Nephron (organoid): ENCODE measurements around the gene SCP2.

Experiments
- H3K27ac Mint-ChIP-seq, 3 experiments: 2 replicates each; pipeline ENCODE4 v1.8.0; 2020; ENCODE audit warnings: mixed read lengths in 3 of 3, mild to moderate bottlenecking in 2 of 3, moderate library complexity in 1 of 3
- H3K27me3 Mint-ChIP-seq: 2 replicates; pipeline ENCODE4 v1.8.0; 2021; ENCODE audit warnings: low read depth, mild to moderate bottlenecking, moderate library complexity, mixed read lengths
- H3K36me3 Mint-ChIP-seq: 2 replicates; pipeline ENCODE4 v1.8.0; 2020; ENCODE audit warnings: low read depth, mixed read lengths
- H3K4me1 Mint-ChIP-seq: 2 replicates; pipeline ENCODE4 v1.8.0; 2020; ENCODE audit warnings: mixed read lengths
- H3K4me3 Mint-ChIP-seq, 3 experiments: 2 replicates each; pipeline ENCODE4 v1.8.0; 2020; ENCODE audit warnings: mild to moderate bottlenecking in 3 of 3, mixed read lengths in 3 of 3, moderate library complexity in 2 of 3
- H3K9me3 Mint-ChIP-seq: 2 replicates; pipeline ENCODE4 v1.8.0; 2020; ENCODE audit warnings: mixed read lengths
- TF ChIP-seq, protein P1 (sequence below), 3 experiments: fragments of 200-600 bp; sonication (generic); IDR thresholded peaks; one replicate each; pipeline ENCODE4 v1.5.0; 2021; ENCODE audit warnings: antibody characterized with exemption in 3 of 3; ENCODE audit not compliant: unreplicated experiment in 3 of 3

The SCP2 gene

GRCh38 chr1:53081384-53082066 is 154.4 kb downstream of the SCP2 start:
- Mint-ChIP-seq H3K27ac (no peak overlapping the region), H3K4me1 (peaks cover 15% of the 10 kb centered on the region), H3K4me3 (no peak overlapping the region), H3K36me3 (no peaks in the 10 kb centered on the region), H3K27me3 (peaks cover 13% of the 10 kb centered on the region), H3K9me3 (no peaks in the 10 kb centered on the region)
- TF ChIP-seq, protein P1, sequence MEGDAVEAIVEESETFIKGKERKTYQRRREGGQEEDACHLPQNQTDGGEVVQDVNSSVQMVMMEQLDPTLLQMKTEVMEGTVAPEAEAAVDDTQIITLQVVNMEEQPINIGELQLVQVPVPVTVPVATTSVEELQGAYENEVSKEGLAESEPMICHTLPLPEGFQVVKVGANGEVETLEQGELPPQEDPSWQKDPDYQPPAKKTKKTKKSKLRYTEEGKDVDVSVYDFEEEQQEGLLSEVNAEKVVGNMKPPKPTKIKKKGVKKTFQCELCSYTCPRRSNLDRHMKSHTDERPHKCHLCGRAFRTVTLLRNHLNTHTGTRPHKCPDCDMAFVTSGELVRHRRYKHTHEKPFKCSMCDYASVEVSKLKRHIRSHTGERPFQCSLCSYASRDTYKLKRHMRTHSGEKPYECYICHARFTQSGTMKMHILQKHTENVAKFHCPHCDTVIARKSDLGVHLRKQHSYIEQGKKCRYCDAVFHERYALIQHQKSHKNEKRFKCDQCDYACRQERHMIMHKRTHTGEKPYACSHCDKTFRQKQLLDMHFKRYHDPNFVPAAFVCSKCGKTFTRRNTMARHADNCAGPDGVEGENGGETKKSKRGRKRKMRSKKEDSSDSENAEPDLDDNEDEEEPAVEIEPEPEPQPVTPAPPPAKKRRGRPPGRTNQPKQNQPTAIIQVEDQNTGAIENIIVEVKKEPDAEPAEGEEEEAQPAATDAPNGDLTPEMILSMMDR (IDR thresholded peaks at IDR 0.05; ENCODE audit: unreplicated experiment in 3 of 3): no peak

GRCh38 chr1:53082826-53083455 is 155.9 kb downstream of the SCP2 start:
- Mint-ChIP-seq H3K27me3 (peaks cover 13% of the 10 kb centered on the region), H3K4me3 (no peak overlapping the region), H3K4me1 (peaks cover 15% of the 10 kb centered on the region), H3K36me3 (no peaks in the 10 kb centered on the region), H3K9me3 (no peaks in the 10 kb centered on the region), H3K27ac (peak overlapping the region in 2 of 3 experiments; percentile 12 to 46)
- TF ChIP-seq, protein P1 (IDR thresholded peaks at IDR 0.05; ENCODE audit: unreplicated experiment in 3 of 3): no peak

DNA sequence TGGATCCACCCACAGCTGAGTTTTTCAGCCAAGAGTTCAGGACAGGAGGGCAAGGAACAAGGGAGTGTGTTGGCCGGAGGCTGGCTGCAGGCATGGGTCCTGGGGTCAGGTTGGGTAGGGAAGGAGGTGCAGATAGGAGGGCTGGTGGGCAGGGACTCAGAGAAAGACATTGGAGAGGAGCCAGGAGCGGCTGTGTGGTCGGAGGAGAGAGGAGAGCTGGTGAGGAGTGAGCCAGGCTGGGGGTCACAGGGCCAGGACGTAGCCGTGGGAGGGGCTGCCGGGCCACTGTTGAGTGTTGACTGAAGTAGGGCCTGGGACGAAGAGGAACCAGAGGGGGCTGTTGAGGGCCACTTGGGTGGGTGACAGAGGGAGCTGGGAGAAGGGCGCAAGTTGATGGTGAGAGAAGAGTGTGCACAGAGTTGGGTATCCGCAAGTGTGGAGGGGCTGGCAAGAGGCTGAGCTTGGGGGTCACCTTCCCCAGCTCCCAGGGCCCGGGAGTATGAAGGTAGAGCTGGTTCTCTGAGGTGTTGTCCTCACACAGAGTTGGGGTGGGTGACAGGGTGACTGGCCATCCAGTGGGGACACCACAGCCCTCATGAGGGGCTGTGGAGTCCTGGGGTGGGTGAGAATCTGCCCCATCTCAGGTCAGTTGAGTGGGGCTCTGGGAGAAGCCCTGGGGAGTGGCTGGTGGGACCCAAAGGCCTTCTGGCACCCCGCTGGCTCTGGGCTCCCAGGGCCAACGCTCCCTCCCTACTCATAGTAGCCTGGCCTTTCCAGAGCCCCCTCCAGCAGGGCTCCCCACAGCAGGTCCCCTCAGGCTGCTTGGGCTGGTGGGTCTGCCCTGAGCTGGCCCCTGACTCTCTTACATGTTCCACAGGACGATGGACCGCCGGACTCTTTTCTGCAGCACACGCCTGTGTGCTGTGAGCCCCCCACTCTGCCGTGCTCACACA is 156.8 kb downstream of the SCP2 start:
- peaks cover 13% of the 10 kb centered on the region for H3K27me3 Mint-ChIP-seq
- no peaks in the 10 kb centered on the region for H3K9me3 Mint-ChIP-seq
- TF ChIP-seq, protein P1 (IDR thresholded peaks at IDR 0.05; ENCODE audit: unreplicated experiment in 3 of 3): no peak
- peak overlapping the region in 1 of 3 experiments; percentile 14 for H3K4me3 Mint-ChIP-seq
- peaks cover 15% of the 10 kb centered on the region for H3K4me1 Mint-ChIP-seq
- peak overlapping the region in 1 of 3 experiments; percentile 16 for H3K27ac Mint-ChIP-seq
- H3K36me3 Mint-ChIP-seq: no peaks in the 10 kb centered on the region

GRCh38 chr1:53084589-53084971 is 157.5 kb downstream of the SCP2 start:
- H3K4me1 Mint-ChIP-seq: peaks cover 15% of the 10 kb centered on the region
- no peaks in the 10 kb centered on the region for H3K36me3 Mint-ChIP-seq
- no peaks in the 10 kb centered on the region for H3K9me3 Mint-ChIP-seq
- peaks cover 13% of the 10 kb centered on the region for H3K27me3 Mint-ChIP-seq
- TF ChIP-seq, protein P1 (IDR thresholded peaks at IDR 0.05; ENCODE audit: unreplicated experiment in 3 of 3): no peak
- no peak overlapping the region for H3K27ac Mint-ChIP-seq
- H3K4me3 Mint-ChIP-seq: no peak overlapping the region

DNA sequence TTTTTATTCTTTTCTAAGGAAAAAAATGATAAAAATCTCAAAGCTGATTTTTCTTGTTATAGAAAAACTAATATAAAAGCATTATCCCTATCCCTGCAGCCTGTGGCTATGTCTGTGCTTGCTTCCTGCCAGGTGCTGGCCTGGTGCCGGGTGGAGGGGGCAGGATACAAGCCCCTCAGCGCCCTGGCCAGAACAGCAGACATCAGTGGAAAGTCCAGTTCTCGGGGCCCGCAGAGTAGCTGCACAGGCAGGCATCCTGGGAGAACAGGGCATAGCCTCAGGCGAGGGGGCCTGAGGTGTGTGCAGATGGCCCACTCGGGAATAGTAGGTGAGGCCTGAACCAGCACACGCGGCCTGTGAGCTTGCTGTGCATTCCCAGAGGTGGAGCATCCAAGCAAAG is 158.3 kb downstream of the SCP2 start:
- Mint-ChIP-seq H3K9me3 (no peaks in the 10 kb centered on the region), H3K4me3 (no peak overlapping the region), H3K27me3 (peaks cover 13% of the 10 kb centered on the region), H3K4me1 (peaks cover 15% of the 10 kb centered on the region), H3K27ac (no peak overlapping the region), H3K36me3 (no peaks in the 10 kb centered on the region)
- TF ChIP-seq, protein P1 (IDR thresholded peaks at IDR 0.05; ENCODE audit: unreplicated experiment in 3 of 3): no peak
